Stimulated activated CD4-positive, alpha-beta T cell treated with anti-CD3 and anti-CD28 coated beads, Interleukin-2, amount 100 ng/mL, for 48 hours (primary cell): ENCODE data around the gene HLA-A.

ENCODE experiments used
- DNase-seq, 2 donors: peaks; one replicate each; pipeline ENCODE4 v3.0.0-alpha.2; 2020

Gene HLA-A

DNA sequence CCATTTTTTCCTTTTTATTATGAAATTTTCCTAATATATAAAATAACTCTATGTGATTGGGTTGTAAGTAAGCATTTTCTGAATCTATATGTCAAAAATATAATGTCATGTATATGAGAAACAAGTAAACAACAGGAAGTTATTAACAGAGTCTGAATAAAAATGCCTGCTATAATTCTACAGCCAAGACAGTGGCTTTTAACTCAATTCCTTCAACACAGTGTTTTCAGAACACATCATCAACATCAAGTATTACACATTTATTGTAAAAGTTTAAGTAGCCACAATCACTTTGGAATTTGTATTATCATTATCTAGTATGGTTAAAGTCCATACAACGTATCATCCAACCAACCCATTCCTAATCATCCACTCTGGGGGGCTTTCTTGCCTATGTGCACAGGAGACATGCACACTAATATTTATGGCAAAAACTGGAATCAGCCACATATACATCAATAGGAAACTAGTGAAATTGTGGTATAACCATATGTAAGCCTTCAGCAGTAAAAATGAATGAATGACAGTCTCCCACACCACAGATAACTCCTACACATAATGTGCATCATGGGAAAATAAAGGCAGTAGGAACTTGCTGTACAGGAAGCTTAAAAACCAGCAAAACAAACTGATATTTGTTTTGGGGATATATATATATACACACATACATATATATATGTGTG lies 6.9 kb upstream of the HLA-A start:
- no peak for DNase-seq

GRCh38 chr6:29938746-29939508 lies 3.4 kb upstream of the HLA-A start:
- no peak for DNase-seq

GRCh38 chr6:29941016-29941415 lies 1.3 kb upstream of the HLA-A start:
- no peak for DNase-seq

DNA sequence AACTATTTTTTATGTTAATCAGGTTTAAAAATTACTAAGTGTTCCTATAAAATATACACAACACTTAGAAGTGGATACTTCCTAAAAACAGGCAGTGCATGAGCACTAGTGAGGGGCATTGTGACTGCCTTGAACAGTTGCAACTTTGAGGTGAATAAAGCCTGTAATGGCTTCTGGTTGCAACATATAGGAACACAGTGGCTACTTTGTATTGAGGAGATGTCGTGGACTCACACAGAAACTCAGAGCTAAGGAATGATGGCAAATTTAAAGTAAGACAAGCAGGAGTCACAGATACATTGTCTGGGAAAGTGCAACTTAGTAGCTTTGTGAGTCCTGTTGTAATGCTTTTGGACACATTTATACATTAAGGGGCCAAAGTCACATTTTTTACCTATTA lies 861 bp upstream of the HLA-A start:
- DNase-seq: no peak

DNA sequence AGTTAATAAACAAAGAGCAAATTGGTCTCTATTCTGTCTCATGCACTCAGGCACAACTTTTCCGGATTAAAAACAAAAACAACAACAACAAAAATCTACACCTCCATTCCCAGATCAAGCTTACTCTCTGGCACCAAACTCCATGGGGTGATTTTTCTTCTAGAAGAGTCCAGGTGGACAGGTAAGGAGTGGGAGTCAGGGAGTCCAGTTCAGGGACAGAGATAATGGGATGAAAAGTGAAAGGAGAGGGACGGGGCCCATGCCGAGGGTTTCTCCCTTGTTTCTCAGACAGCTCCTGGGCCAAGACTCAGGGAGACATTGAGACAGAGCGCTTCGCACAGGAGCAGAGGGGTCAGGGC lies 437 bp upstream of the HLA-A start:
- no peak for DNase-seq

DNA sequence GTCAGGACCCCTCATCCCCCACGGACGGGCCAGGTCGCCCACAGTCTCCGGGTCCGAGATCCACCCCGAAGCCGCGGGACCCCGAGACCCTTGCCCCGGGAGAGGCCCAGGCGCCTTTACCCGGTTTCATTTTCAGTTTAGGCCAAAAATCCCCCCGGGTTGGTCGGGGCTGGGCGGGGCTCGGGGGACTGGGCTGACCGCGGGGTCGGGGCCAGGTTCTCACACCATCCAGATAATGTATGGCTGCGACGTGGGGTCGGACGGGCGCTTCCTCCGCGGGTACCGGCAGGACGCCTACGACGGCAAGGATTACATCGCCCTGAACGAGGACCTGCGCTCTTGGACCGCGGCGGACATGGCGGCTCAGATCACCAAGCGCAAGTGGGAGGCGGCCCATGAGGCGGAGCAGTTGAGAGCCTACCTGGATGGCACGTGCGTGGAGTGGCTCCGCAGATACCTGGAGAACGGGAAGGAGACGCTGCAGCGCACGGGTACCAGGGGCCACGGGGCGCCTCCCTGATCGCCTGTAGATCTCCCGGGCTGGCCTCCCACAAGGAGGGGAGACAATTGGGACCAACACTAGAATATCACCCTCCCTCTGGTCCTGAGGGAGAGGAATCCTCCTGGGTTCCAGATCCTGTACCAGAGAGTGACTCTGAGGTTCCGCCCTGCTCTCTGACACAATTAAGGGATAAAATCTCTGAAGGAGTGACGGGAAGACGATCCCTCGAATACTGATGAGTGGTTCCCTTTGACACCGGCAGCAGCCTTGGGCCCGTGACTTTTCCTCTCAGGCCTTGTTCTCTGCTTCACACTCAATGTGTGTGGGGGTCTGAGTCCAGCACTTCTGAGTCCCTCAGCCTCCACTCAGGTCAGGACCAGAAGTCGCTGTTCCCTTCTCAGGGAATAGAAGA lies 978 bp downstream of the HLA-A start:
- DNase-seq: no peak

GRCh38 chr6:29945281-29945820 lies 3.0 kb downstream of the HLA-A start:
- no peak for DNase-seq

DNA sequence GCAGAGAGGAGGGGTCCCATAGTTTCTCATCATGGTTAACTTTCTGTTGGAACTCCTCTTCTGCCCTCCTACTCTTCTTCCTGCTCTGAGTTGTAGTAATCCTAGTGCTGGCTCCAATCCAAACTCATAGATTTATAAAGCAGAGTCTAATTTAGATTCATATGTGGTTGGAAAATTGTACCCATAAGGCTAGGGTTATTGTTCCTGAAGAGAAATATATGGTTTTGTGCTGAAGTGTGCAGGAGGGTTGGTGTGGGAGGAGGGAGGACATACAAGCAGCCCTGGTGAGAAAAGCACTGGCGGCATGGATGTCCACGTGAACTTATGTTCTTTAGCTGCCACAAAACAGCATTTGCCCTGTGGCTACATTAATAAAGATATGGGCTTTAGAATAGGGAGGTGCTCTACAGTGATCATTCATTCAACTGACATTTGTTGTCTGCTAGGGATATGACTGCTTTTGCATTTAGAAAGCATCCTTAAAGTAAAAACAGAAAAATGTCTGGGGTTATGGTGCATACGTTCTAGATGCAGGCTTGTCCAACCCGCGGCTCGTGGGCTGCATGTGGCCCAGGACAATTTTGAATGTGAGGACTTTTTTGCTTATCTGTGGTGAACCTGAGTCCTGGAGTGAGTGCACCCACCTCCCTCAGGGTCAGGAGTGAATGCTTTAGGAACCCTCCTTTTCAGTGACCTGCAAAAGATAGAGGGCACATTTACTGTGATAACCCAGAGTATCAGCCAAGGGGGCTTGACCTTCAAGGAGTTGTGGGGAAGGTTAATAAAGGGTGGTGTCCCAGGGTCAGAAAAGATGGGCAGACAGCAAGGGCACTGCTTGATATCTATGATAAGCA lies 4.1 kb downstream of the HLA-A start:
- no peak for DNase-seq

- DNase-seq: no peak
Observed at GRCh38 chr6:29947077-29947980, 5.0 kb downstream of the HLA-A start.

DNA sequence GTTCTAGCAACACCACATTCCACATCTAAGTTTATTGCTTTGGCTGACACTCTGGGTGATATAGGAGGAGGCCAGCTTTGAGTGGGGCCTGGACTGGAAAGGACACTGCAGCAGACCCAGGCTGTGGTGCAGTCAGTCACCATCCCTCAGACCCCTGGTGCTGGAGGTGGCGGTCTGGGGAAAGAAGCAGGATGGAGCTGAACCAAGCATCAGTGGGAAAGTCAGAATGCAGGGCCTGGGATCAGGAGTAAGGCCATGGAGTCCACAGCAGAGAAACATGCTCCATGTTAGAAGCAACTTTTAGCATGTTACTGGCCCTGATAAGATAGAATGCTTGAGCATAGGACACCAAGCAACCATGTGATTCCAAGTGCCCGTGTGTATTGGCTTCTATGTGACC lies 5.9 kb downstream of the HLA-A start:
- no peak for DNase-seq

DNA sequence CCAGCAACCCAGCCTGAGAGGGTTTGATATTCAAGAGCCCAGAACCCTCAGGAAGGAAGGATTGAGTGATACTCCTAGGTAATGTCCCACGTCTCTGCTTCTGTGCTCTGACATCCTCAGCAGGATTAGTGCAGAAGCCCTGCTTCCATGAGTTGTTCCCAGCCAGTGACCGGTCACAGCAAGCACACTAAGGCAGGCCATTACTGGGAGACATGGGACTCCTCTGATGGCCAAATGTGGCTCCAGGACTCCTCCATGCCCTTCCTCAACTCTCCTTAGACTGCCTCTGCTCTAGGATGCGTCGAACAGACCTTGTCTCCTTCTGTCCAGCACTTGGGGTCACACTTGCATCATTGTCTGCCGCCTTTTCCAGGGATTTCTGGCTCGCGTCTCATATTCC lies 7.6 kb downstream of the HLA-A start:
- no peak for DNase-seq

DNA sequence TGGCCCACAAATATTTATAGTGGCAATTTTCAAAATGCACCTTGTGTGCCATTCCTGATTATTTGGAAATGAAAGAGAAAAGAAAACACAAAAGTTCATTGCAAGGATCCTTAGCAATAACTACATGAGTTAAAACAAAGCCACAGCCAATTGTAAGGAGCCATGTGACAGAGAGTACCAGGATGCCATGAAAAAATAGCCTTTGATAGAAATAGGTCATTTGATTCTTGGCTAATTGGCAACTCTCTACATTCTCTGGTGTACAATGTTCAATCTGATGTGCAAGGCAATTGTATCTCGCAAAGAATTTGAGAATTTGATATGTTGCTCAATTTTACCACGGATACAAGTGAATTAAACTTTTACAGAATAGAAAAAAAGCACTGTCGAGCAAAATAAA lies 9.6 kb downstream of the HLA-A start:
- DNase-seq: no peak

DNA sequence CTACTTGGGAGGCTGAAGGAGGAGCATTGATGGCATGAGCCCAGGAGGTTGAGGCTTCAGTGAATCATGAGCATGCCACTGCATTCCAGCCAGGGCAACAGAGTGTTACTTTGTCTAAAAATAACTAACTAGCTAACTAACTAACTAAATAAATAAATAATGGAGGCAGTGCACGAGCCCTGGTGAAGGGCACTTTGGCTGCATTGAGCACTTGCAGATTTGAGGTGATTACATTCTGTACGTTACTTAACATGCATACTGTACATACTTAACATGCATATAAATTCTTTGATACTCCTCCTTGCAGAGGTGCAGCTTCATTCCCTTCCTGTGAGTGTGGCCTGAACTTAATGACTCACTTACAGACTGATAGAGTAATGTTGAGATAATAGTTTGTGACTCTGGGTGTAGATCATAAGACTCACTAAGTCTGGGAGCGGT lies 10.7 kb downstream of the HLA-A start:
- no peak for DNase-seq

GRCh38 chr6:29953686-29954085 lies 11.4 kb downstream of the HLA-A start:
- no peak for DNase-seq

GRCh38 chr6:29954272-29954671 lies 11.9 kb downstream of the HLA-A start:
- no peak for DNase-seq

GRCh38 chr6:29955783-29956182 lies 13.5 kb downstream of the HLA-A start:
- no peak for DNase-seq

DNA sequence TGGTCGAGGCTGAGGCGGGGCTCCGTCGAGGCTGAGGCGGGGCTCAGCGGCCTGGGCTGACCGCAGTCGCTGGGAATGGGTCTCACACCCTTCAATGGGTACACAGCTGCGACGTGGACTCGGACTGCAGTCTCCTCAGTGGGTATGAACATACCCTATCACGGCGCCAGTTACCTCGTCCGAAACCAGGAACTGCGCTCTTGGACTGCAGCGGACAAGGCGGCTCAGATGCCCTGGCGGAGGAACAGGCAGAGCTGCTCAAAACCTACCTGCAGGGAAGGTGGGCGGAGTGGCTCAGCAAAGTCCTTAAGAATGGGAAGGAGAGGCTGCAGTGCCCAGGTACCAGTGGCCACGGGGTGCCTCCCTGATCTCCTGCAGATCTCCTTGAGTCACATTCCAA lies 14.2 kb downstream of the HLA-A start:
- no peak for DNase-seq

DNA sequence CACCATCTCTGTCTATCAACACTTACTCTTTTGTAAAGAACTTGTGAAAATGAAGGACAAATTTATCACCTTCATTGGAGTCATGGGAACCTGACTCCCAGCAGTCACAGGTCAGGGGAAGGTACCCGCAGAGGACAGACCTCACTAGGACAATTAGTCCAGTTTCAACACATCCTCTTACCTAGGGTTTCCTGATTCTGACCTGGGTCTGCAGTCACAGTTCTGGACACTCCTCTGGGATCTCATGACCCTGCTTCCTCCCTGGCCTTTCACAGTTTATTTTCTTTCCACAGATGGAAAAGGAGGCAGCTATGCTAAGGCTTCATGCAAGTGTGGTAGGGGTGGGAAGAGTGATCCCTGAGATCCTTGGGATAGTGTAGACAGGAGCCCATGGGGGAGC lies 15.7 kb downstream of the HLA-A start:
- no peak for DNase-seq

DNA sequence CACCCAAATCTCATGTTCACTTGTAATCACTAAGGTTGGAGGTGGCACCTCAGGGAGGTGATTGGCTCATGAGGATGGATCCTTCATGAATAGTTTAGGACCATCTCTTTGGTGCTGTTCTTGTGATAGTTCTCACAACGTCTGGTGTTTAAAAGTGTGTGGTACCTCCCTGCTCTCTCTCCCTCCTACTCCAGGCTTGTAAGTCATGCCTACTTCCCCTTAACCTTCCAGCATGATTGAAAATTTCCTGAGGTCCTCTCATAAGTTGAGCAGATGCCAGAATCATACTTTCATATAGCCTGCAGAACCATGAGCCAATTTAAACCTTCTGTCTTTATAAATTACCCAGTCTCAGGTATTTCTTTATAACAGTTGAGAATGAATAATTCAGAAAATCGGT lies 16.6 kb downstream of the HLA-A start:
- no peak for DNase-seq

GRCh38 chr6:29959467-29959866 lies 17.1 kb downstream of the HLA-A start:
- no peak for DNase-seq

DNA sequence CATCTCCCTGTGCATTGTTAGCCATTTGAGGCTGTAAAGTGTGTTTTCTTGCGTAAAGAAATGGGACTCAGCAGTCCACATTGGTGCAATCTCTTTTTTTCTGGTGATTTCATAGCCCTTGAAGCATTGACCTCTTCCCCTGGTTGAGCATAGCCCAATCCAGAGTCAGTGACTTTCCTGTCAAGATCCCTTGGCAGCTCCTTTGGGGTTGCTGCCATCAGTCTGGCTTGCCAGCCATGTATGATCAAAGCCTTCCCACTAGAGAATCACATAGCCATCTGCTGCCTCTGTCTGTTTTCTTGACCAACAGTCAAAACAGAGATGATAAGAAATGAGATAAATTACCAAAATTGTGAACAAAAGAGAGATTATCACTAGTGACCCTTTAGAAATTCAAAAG lies 19.6 kb downstream of the HLA-A start:
- no peak for DNase-seq
